ENCODE results near the gene NUDT3. TPM values are rescaled to one million over a fixed set of nuclear protein-coding genes. Genes with fewer than 3 reads are reported as not detected.

Gene NUDT3
- total and polyA plus RNA-seq, 9 of the 15 experiments (the other 6 are each of a cell fraction or from before 2014, with no cell fraction given): 5.4 to 81.2 (median 56.4) TPM

DNA sequence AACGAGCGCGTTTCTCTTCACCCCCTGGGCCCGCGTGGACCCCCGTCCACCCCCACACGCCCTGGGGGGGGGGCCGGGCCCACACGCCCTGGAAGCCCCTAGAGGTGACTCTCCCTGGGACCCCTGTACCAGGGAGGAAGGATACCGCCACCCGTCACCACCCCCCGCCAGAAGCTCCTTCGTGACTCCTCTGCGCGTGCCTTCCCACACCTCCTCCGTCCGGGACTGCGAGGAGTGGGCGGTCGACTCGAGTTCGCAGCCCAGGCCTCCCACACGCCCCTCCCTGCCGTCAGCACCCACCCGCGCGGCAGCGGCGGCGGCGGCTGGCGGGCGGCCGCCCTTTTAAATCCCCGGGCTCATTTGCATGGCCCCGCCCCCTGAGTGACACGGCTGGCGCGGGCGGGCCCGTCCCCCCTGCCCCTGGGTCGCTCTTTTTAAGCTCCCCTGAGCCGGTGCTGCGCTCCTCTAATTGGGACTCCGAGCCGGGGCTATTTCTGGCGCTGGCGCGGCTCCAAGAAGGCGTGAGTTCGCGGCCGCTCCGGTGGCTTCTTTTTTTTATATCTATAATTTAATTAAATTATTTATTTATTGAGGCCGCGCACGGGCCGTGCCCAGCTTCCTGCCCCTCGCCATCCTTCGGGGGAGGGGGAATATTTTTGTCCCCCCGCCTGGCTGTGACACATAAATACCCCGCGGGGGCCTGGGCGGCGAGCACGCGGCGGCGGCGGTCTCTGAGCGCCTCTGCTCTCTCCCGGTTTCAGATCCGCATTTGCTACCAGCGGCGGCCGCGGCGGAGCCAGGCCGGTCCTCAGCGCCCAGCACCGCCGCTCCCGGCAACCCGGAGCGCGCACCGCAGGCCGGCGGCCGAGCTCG, 155.8 kb downstream of the NUDT3 start, which contains the start of gene HMGA1 (continued):
- TF ChIP-seq COPS2 (conservative IDR thresholded peaks at IDR 0.05): no peak
- no peak for TF ChIP-seq ADNP (tag; IDR thresholded peaks at IDR 0.05)
- peak; percentile 85 for TF ChIP-seq CTBP1 (IDR thresholded peaks at IDR 0.05; ENCODE audit: borderline replicate concordance)
- TF ChIP-seq MEIS2 (IDR thresholded peaks at IDR 0.05; ENCODE audit: partially characterized antibody): peak; percentile 44
- TF ChIP-seq CEBPB (tag; IDR thresholded peaks at IDR 0.05): 0 out of 2 replicates have a peak, but pooled peaks have one; percentile 7
- TF ChIP-seq RBM39 (optimal IDR thresholded peaks at IDR 0.05; ENCODE audit: low read depth, low read length): peak; percentile 48
- no peak for TF ChIP-seq EZH2 (IDR thresholded peaks at IDR 0.05; ENCODE audit: borderline replicate concordance, low read depth, low read length)
- TF ChIP-seq STAT6 (CRISPR knock-in tag; IDR thresholded peaks at IDR 0.05): no peak
- TF ChIP-seq, protein P1, sequence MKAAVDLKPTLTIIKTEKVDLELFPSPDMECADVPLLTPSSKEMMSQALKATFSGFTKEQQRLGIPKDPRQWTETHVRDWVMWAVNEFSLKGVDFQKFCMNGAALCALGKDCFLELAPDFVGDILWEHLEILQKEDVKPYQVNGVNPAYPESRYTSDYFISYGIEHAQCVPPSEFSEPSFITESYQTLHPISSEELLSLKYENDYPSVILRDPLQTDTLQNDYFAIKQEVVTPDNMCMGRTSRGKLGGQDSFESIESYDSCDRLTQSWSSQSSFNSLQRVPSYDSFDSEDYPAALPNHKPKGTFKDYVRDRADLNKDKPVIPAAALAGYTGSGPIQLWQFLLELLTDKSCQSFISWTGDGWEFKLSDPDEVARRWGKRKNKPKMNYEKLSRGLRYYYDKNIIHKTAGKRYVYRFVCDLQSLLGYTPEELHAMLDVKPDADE (conservative IDR thresholded peaks at IDR 0.05; ENCODE audit: control insufficient read depth, low read depth, low read length): peak; percentile 77; the same call in 1 of the 2 replicates
- TF ChIP-seq, protein P2, sequence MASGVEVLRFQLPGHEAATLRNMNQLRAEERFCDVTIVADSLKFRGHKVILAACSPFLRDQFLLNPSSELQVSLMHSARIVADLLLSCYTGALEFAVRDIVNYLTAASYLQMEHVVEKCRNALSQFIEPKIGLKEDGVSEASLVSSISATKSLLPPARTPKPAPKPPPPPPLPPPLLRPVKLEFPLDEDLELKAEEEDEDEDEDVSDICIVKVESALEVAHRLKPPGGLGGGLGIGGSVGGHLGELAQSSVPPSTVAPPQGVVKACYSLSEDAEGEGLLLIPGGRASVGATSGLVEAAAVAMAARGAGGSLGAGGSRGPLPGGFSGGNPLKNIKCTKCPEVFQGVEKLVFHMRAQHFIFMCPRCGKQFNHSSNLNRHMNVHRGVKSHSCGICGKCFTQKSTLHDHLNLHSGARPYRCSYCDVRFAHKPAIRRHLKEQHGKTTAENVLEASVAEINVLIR (CRISPR knock-in tag; IDR thresholded peaks at IDR 0.05): peak; percentile 54
- no peak; the same call in 1 of the 2 replicates for TF ChIP-seq TAF15 (IDR thresholded peaks at IDR 0.05; ENCODE audit: low read depth, low read length)
- no peak; the same call in 1 of the 2 replicates for TF ChIP-seq NFE2 (IDR thresholded peaks at IDR 0.05; ENCODE audit: low read depth)
- no peak; the same call in 1 of the 2 replicates for TF ChIP-seq ZNF239 (CRISPR knock-in tag; IDR thresholded peaks at IDR 0.05)
- TF ChIP-seq RBFOX2 (IDR thresholded peaks at IDR 0.05; ENCODE audit: low read depth, low read length): peak; percentile 94
- no peak for TF ChIP-seq PHF21A (IDR thresholded peaks at IDR 0.05; ENCODE audit: borderline replicate concordance, low read depth)
- peak; percentile 27; the same call in 1 of the 2 replicates for TF ChIP-seq SMARCA5 (IDR thresholded peaks at IDR 0.05)
- TF ChIP-seq MEF2A (IDR thresholded peaks at IDR 0.05; ENCODE audit: control insufficient read depth, low read depth, low read length): peak; percentile 98
- no peak; the same call in 1 of the 2 replicates for TF ChIP-seq PTBP1 (IDR thresholded peaks at IDR 0.05; ENCODE audit: low read depth, low read length)
- TF ChIP-seq, protein P3, sequence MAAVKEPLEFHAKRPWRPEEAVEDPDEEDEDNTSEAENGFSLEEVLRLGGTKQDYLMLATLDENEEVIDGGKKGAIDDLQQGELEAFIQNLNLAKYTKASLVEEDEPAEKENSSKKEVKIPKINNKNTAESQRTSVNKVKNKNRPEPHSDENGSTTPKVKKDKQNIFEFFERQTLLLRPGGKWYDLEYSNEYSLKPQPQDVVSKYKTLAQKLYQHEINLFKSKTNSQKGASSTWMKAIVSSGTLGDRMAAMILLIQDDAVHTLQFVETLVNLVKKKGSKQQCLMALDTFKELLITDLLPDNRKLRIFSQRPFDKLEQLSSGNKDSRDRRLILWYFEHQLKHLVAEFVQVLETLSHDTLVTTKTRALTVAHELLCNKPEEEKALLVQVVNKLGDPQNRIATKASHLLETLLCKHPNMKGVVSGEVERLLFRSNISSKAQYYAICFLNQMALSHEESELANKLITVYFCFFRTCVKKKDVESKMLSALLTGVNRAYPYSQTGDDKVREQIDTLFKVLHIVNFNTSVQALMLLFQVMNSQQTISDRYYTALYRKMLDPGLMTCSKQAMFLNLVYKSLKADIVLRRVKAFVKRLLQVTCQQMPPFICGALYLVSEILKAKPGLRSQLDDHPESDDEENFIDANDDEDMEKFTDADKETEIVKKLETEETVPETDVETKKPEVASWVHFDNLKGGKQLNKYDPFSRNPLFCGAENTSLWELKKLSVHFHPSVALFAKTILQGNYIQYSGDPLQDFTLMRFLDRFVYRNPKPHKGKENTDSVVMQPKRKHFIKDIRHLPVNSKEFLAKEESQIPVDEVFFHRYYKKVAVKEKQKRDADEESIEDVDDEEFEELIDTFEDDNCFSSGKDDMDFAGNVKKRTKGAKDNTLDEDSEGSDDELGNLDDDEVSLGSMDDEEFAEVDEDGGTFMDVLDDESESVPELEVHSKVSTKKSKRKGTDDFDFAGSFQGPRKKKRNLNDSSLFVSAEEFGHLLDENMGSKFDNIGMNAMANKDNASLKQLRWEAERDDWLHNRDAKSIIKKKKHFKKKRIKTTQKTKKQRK (IDR thresholded peaks at IDR 0.05; ENCODE audit: borderline replicate concordance, low read depth, low read length): no peak
